BE2C (cell line): ENCODE measurements around the gene EEF2K.

ENCODE experiments used
- DNase-seq: peaks from one replicate; pipeline ENCODE4 v3.0.0-alpha.2; 2020
- H3K27me3 ChIP-seq: fragments of 250-450 bp; sonication (Bioruptor Pico); 2 replicates; pipeline ENCODE4 v1.5.1; 2020; ENCODE audit warnings: mild to moderate bottlenecking
- H3K36me3 ChIP-seq: fragments of 250-450 bp; sonication (Bioruptor Pico); 2 replicates; pipeline ENCODE4 v1.5.1; 2020; ENCODE audit warnings: mild to moderate bottlenecking
- H3K4me1 ChIP-seq: fragments of 250-450 bp; sonication (Bioruptor Pico); 2 replicates; pipeline ENCODE4 v1.5.1; 2020
- H3K4me3 ChIP-seq: 2 replicates; pipeline ENCODE4 v1.5.1; 2011; ENCODE audit warnings: low read depth, low read length
- H3K9me3 ChIP-seq: fragments of 250-450 bp; sonication (Bioruptor Pico); 2 replicates; pipeline ENCODE4 v1.5.1; 2020
- TF ChIP-seq, protein P1 (sequence below): IDR thresholded peaks from 2 replicates; pipeline ENCODE4 v1.5.1; 2012; ENCODE audit warnings: mild to moderate bottlenecking, low read depth, low read length

EEF2K gene

GRCh38 chr16:22220069-22220440 lies 14.0 kb downstream of the EEF2K start:
- Histone ChIP-seq H3K36me3 (peaks cover 10% of the 10 kb centered on the region), H3K27me3 (no peaks in the 10 kb centered on the region), H3K9me3 (no peaks in the 10 kb centered on the region), H3K4me1 (no peaks in the 10 kb centered on the region), H3K4me3 (no peak overlapping the region)
- TF ChIP-seq, protein P1, sequence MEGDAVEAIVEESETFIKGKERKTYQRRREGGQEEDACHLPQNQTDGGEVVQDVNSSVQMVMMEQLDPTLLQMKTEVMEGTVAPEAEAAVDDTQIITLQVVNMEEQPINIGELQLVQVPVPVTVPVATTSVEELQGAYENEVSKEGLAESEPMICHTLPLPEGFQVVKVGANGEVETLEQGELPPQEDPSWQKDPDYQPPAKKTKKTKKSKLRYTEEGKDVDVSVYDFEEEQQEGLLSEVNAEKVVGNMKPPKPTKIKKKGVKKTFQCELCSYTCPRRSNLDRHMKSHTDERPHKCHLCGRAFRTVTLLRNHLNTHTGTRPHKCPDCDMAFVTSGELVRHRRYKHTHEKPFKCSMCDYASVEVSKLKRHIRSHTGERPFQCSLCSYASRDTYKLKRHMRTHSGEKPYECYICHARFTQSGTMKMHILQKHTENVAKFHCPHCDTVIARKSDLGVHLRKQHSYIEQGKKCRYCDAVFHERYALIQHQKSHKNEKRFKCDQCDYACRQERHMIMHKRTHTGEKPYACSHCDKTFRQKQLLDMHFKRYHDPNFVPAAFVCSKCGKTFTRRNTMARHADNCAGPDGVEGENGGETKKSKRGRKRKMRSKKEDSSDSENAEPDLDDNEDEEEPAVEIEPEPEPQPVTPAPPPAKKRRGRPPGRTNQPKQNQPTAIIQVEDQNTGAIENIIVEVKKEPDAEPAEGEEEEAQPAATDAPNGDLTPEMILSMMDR: no peak
- no peak for DNase-seq

- Histone ChIP-seq H3K4me3 (no peak overlapping the region), H3K9me3 (no peaks in the 10 kb centered on the region), H3K27me3 (no peaks in the 10 kb centered on the region), H3K36me3 (peaks cover 14% of the 10 kb centered on the region), H3K4me1 (no peaks in the 10 kb centered on the region)
- TF ChIP-seq, protein P1: no peak
- DNase-seq: no peak
Measured at GRCh38 chr16:22220714-22221113, 14.6 kb downstream of the EEF2K start.

- H3K4me1 ChIP-seq: no peaks in the 10 kb centered on the region
- TF ChIP-seq, protein P1: no peak
- no peak for DNase-seq
- no peaks in the 10 kb centered on the region for H3K27me3 ChIP-seq
- no peak overlapping the region for H3K4me3 ChIP-seq
- H3K9me3 ChIP-seq: no peaks in the 10 kb centered on the region
- peaks cover 16% of the 10 kb centered on the region for H3K36me3 ChIP-seq
Measured at GRCh38 chr16:22222006-22222405, 15.9 kb downstream of the EEF2K start.

DNA sequence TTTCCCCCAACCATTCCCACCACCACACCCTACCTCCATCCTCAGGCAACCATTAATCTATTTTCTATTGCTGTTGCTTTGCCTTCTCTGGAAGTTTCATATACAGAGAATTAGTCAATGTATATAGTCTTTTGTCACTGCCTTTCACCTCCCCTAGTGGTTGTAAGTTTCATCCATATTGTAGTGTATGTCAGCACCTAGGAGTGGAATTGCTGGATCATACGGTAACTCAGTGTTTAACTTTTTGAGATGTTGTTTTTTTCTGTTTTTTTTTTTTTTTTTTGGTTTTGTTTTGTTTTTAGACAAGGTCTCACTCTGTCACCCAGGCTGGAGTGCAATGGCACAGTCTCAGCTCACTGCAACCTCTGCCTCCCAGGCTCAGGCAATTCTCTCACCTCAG lies 16.9 kb downstream of the EEF2K start:
- H3K4me1 ChIP-seq: no peaks in the 10 kb centered on the region
- no peak overlapping the region for H3K4me3 ChIP-seq
- DNase-seq: no peak
- peaks cover 21% of the 10 kb centered on the region for H3K36me3 ChIP-seq
- H3K27me3 ChIP-seq: no peaks in the 10 kb centered on the region
- H3K9me3 ChIP-seq: no peaks in the 10 kb centered on the region
- TF ChIP-seq, protein P1: no peak

DNA sequence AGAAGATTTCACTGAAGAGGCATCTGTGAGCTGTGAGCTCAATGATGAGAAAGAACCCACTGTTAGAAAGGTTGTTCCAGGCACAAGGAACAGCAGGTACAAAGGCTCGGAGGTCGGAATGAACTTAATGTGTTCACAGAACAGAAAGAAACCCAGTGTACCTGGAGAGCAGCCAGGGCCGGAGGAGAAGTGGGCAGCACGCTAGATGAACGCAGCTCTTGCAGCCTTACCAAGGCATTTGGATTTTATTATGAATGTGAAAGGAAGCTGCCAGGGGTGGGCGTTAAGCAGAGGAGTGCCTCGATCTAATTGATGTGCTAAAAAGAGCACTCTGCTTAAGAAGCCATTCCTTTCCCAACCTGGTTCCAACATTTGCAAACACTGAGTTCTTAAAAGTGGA lies 19.0 kb downstream of the EEF2K start:
- H3K4me3 ChIP-seq: no peak overlapping the region

DNA sequence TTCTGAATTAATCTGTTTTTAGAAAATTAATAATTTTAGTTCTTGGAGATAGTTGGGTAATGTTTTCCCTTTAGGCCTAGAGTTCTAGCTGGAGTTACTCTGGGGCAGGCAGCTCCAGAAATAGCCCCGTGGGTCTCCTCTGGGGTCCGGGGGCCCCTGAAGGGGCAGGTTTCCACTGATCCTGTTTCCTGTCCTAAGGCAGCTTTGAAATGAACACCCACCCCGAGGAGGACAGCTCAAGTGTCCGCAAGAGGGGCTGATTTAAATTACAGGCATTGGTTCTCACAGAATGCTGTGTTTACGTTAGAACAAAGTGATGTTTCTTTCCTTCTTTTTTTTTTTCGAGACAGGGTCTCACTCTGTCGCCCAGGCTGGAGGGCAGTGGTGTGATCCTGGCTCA lies 23.8 kb downstream of the EEF2K start:
- Histone ChIP-seq H3K4me1 (no peaks in the 10 kb centered on the region), H3K4me3 (no peak overlapping the region), H3K9me3 (no peaks in the 10 kb centered on the region), H3K36me3 (peaks cover 42% of the 10 kb centered on the region), H3K27me3 (no peaks in the 10 kb centered on the region)
- TF ChIP-seq, protein P1: no peak
- no peak for DNase-seq

More for the DNA sequence above, 19.0 kb downstream of the EEF2K start:
- DNase-seq: no peak
- Histone ChIP-seq H3K9me3 (no peaks in the 10 kb centered on the region), H3K27me3 (no peaks in the 10 kb centered on the region), H3K4me1 (no peaks in the 10 kb centered on the region), H3K36me3 (peaks cover 23% of the 10 kb centered on the region)
- TF ChIP-seq, protein P1: no peak
